HL-60 (cell line): ENCODE results near the gene MYO10.

Experiments used
- DNase-seq, 2 experiments: peaks; one replicate each; pipeline ENCODE4 v3.0.0-alpha.2; 2010 to 2020; ENCODE audit warnings: low read depth in 1 of 2, low spot score in 1 of 2
- H3K27ac ChIP-seq: fragments of 250-450 bp; sonication (Bioruptor Pico); replicated peaks from 2 replicates; pipeline ENCODE4 v1.5.1; 2020; ENCODE audit warnings: mild to moderate bottlenecking, moderate library complexity
- H3K27me3 ChIP-seq: fragments of 250-450 bp; sonication (Bioruptor Pico); 2 replicates; pipeline ENCODE4 v1.5.1; 2021; ENCODE audit warnings: mild to moderate bottlenecking, moderate library complexity; ENCODE audit not compliant: insufficient read depth, poor library complexity, severe bottlenecking
- H3K4me3 ChIP-seq: replicated peaks from 2 replicates; pipeline ENCODE4 v1.5.1; 2011; ENCODE audit warnings: mild to moderate bottlenecking, control low read depth, low read length; ENCODE audit not compliant: insufficient read depth
- CTCF ChIP-seq: IDR thresholded peaks from one replicate; pipeline ENCODE4 v1.5.1; 2011; ENCODE audit warnings: low read length, control low read depth, inconsistent platforms; ENCODE audit not compliant: insufficient read depth
- GABPA ChIP-seq: IDR thresholded peaks from 2 replicates; pipeline ENCODE4 v1.6.1; 2012; ENCODE audit warnings: low read depth
- POLR2AphosphoS5 ChIP-seq: IDR thresholded peaks from 2 replicates; pipeline ENCODE4 v1.6.1; 2012; ENCODE audit warnings: low read depth
- REST ChIP-seq: IDR thresholded peaks from 2 replicates; pipeline ENCODE4 v1.6.1; 2012; ENCODE audit warnings: low read depth; ENCODE audit not compliant: insufficient replicate concordance
- SPI1 ChIP-seq: IDR thresholded peaks from 2 replicates; pipeline ENCODE4 v1.6.1; 2012; ENCODE audit warnings: low read depth, mild to moderate bottlenecking, borderline replicate concordance

Gene MYO10

GRCh38 chr5:16812911-16813310 is 123.2 kb downstream of the MYO10 start:
- no peak for TF ChIP-seq REST
- TF ChIP-seq POLR2AphosphoS5 = no peak
- TF ChIP-seq SPI1 = no peak
- no peak for TF ChIP-seq GABPA
- no peak for TF ChIP-seq CTCF
- Histone ChIP-seq H3K27ac (no peak overlapping the region), H3K4me3 (no peak overlapping the region), H3K27me3 (no peaks in the 10 kb centered on the region)
- no peak for DNase-seq

DNA sequence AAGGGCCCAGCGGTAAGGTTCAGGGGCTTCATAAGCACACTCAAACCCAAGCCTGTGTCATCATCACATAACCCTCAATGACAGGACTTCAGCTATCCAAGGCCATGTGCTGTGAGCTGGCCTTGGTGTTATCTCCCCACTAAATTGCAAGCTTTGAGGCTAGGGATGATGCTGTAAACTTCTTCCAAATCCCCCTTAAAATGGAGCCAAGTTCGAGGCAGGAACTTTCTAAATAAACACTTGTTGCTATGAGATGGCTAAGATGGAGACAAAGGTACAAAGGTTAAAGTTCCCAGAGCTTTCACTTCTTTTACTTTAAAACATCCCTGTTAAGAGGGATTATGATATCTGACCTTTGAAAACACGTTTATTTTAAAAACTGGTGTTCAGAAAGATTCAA is 123.6 kb downstream of the MYO10 start:
- TF ChIP-seq SPI1 = no peak
- no peak for TF ChIP-seq REST
- TF ChIP-seq GABPA = no peak
- no peak for DNase-seq
- no peaks in the 10 kb centered on the region for H3K27me3 ChIP-seq
- H3K27ac ChIP-seq = no peak overlapping the region
- no peak overlapping the region for H3K4me3 ChIP-seq

DNA sequence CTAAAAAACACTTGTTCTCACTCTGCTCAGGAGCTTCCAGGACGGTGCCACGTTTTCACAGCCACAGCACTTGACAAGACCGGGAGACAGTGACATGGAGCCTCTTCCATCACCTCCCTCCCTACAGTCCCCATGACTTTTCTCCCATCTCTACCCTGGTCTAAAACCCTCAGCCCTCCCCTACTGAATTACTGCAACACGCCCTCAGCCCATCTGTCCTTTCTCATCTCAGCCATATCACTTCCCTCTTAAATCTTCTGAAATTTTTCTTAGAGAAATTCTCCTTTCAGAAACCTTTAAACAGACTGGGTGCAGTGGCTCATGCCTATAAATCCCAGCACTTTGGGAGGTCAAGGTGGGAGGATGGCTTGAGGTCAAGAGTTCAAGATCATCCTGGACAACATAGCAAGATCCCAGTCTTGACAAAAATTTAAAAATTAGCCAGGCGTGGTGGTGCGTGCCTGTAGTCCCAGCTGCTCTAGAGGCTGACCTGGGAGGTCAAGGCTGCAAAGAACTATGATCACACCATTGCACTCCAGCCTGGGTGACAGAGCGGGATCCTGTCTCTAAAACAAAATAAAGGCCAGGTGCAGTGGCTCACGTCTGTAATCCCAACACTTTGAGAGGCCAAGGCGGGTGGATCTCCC is 125.8 kb downstream of the MYO10 start:
- H3K27me3 ChIP-seq = no peaks in the 10 kb centered on the region
- no peak overlapping the region for H3K4me3 ChIP-seq
- no peak for TF ChIP-seq CTCF
- no peak for TF ChIP-seq GABPA
- no peak for TF ChIP-seq REST
- TF ChIP-seq POLR2AphosphoS5 = no peak
- no peak for TF ChIP-seq SPI1
- H3K27ac ChIP-seq = no peak overlapping the region
- DNase-seq = no peak
